PC-9 (cell line): ENCODE results near the gene PLAU. TPM values are rescaled to one million over a fixed set of nuclear protein-coding genes. Genes with fewer than 3 reads are reported as not detected.

Experiments
- BruUV-seq: library from RNA; stranded (reverse); fragments of 400-500 nt; replicated peaks from 2 replicates; lab custom pipeline; 2021; lab: Mats Ljungman, UMichigan
- CTCF ChIA-PET: fragments of 300-600 bp; sonication (Branson Sonifier 250); formaldehyde crosslinking; loops from one replicate; lab custom pipeline; 2022; ENCODE audit warnings: antibody characterized with exemption; lab: Charles Lee
- POLR2A ChIA-PET: fragments of 300-600 bp; sonication (Branson Sonifier 250); formaldehyde crosslinking; loops from one replicate; lab custom pipeline; 2022; ENCODE audit warnings: antibody characterized with exemption; ENCODE audit not compliant: unreplicated experiment; lab: Charles Lee
- DNase-seq, 2 experiments: peaks; one replicate each; pipeline versions ENCODE4 v3.0.0 to v3.0.0-alpha.2; 2015 to 2022; ENCODE audit warnings: mixed read lengths in 1 of 2
- H2AFZ ChIP-seq: fragments of 200-600 bp; sonication (generic); 2 replicates; pipeline ENCODE4 v1.8.1; 2017; ENCODE audit warnings: antibody characterized with exemption
- H3F3A ChIP-seq: fragments of 200-600 bp; sonication (generic); 2 replicates; pipeline ENCODE4 v1.8.1; 2017; ENCODE audit warnings: antibody characterized with exemption, mild to moderate bottlenecking, low read depth; ENCODE audit not compliant: insufficient read depth
- H3K27ac ChIP-seq: fragments of 200-600 bp; sonication (generic); 2 replicates; pipeline ENCODE4 v1.6.1; 2016; ENCODE audit warnings: mixed run types
- H3K27me3 ChIP-seq: fragments of 200-600 bp; sonication (generic); 2 replicates; pipeline ENCODE4 v1.6.1; 2016; ENCODE audit warnings: low read depth, mixed run types; ENCODE audit not compliant: insufficient read depth
- H3K36me3 ChIP-seq: fragments of 200-600 bp; sonication (generic); 2 replicates; pipeline ENCODE4 v1.6.1; 2016; ENCODE audit warnings: low read depth, mixed run types
- H3K4me1 ChIP-seq: fragments of 200-600 bp; sonication (generic); replicated peaks from 2 replicates; pipeline ENCODE4 v1.6.1; 2016; ENCODE audit warnings: mixed run types; ENCODE audit not compliant: insufficient read depth
- H3K4me2 ChIP-seq: fragments of 200-600 bp; sonication (generic); 2 replicates; pipeline ENCODE4 v1.6.1; 2017; ENCODE audit warnings: mixed run types
- H3K4me3 ChIP-seq: fragments of 200-600 bp; sonication (generic); 2 replicates; pipeline ENCODE4 v1.6.1; 2016; ENCODE audit warnings: mixed run types
- H3K79me2 ChIP-seq: fragments of 200-600 bp; sonication (generic); 2 replicates; pipeline ENCODE4 v1.6.1; 2017; ENCODE audit warnings: low read depth, mixed run types
- H3K9me2 ChIP-seq: fragments of 200-600 bp; sonication (generic); 2 replicates; pipeline ENCODE4 v1.8.1; 2017; ENCODE audit warnings: mild to moderate bottlenecking; ENCODE audit not compliant: insufficient read depth
- H3K9me3 ChIP-seq: fragments of 200-600 bp; sonication (generic); 2 replicates; pipeline ENCODE4 v1.8.1; 2016; ENCODE audit warnings: low read depth; ENCODE audit not compliant: insufficient read depth
- H4K20me1 ChIP-seq: fragments of 200-600 bp; sonication (generic); 2 replicates; pipeline ENCODE4 v1.8.1; 2017; ENCODE audit not compliant: insufficient read depth
- CTCF ChIP-seq: fragments of 200-600 bp; sonication (generic); conservative IDR thresholded peaks from 2 replicates; pipeline ENCODE4 v1.6.1; 2017; ENCODE audit warnings: mixed run types, antibody characterized with exemption, mild to moderate bottlenecking, moderate library complexity
- EZH2 ChIP-seq: fragments of 200-600 bp; sonication (generic); IDR thresholded peaks from 2 replicates; pipeline ENCODE4 v1.8.0; 2017; ENCODE audit warnings: antibody characterized with exemption, low read depth
- intact Hi-C: fragments of 100-400 bp; cut with micrococcal nuclease; formaldehyde crosslinking; loops from one replicate; pipeline ENCODE4 v1.10.0; 2022; ENCODE audit not compliant: unreplicated experiment
- total RNA-seq: library from RNA; stranded (reverse); gene quantifications from 2 replicates; pipeline ENCODE4 v1.2.3, GENCODE V29; 2021

PLAU gene
- total RNA-seq, 1 experiment from 2014 or later, result 90.3 TPM

DNA sequence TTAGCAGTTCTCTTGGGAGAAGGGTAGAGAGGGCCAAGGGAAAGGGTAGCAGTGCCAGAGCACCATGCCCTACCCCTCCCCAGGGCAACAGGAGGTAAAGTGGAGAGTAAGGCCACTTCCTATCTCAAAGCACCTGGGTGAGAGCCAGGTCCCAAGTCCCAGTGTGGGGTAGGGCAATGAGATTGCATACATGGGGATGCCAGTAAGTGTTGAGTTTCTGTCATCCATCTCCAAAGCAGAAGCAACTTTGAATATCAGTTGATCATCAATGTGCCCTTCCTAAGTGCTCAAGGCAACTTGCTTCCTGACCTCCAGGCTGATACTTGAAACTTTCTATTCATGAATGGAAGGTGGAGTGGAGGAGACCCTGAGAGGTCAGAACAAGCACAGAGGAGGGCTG is 34.4 kb upstream of the PLAU start:
- peaks cover 58% of the 10 kb centered on the region for H3K4me1 ChIP-seq
- intact Hi-C loops, result loop anchor here (5.0 kb wide), 2 partner anchors 89 to 224 kb away; partner anchors contain the start of gene ZSWIM8
- CTCF ChIA-PET, result interaction anchor here (1.0 kb wide), 1 partner anchor 64 kb away, joined by 3 read pairs; no protein-coding TSS in a partner anchor
- H3K4me3 ChIP-seq, result peak overlapping the region; percentile 39; the same call in 1 of the 2 replicates
- H3K9me3 ChIP-seq, result no peaks in the 10 kb centered on the region
- no peak overlapping the region for H2AFZ ChIP-seq
- no peaks in the 10 kb centered on the region for H3K9me2 ChIP-seq
- BruUV-seq, result TSS peak; percentile 14
- H3K27ac ChIP-seq, result peak overlapping the region; percentile 73
- peaks cover 19% of the 10 kb centered on the region for H3K79me2 ChIP-seq
- H3K27me3 ChIP-seq, result no peaks in the 10 kb centered on the region
- POLR2A ChIA-PET, result interaction anchor here (0.5 to 1.0 kb wide), 4 partner anchors 30 to 946 kb away, joined by 3 to 11 read pairs (median 6); no protein-coding TSS in a partner anchor
- H3K4me2 ChIP-seq, result peak overlapping the region; percentile 77
- TF ChIP-seq EZH2 (no peak), CTCF (no peak)
- H3F3A ChIP-seq, result peaks cover 52% of the 10 kb centered on the region
- peak in 1 of 2 experiments; percentile 56 for DNase-seq
- peaks cover 7% of the 10 kb centered on the region; the same call in 1 of the 2 replicates for H3K36me3 ChIP-seq
- no peaks in the 10 kb centered on the region for H4K20me1 ChIP-seq

- ChIA-PET CTCF (interaction anchor here (0.6 kb wide), 1 partner anchor 40 kb away, joined by 3 read pairs; no protein-coding TSS in a partner anchor), POLR2A (interaction anchor here (0.6 to 1.0 kb wide), 6 partner anchors 11 to 1833 kb away, joined by 3 to 9 read pairs (median 6); no protein-coding TSS in a partner anchor)
- Histone ChIP-seq H3K4me1 (peaks cover 55% of the 10 kb centered on the region), H3K79me2 (peaks cover 18% of the 10 kb centered on the region), H3K4me2 (peak overlapping the region; percentile 77), H3K9me3 (no peaks in the 10 kb centered on the region), H2AFZ (no peak overlapping the region), H3K9me2 (no peaks in the 10 kb centered on the region), H3K36me3 (peaks cover 6% of the 10 kb centered on the region; the same call in 1 of the 2 replicates), H4K20me1 (no peaks in the 10 kb centered on the region), H3K4me3 (peak overlapping the region; percentile 39; the same call in 1 of the 2 replicates), H3F3A (peaks cover 48% of the 10 kb centered on the region), H3K27me3 (no peaks in the 10 kb centered on the region), H3K27ac (peak overlapping the region; percentile 73)
- intact Hi-C loops, result loop anchor here (5.0 kb wide), 2 partner anchors 90 to 225 kb away; partner anchors contain the start of gene ZSWIM8
- peak; percentile 35 to 75 for DNase-seq
- TF ChIP-seq CTCF, result no peak
- no peak for TF ChIP-seq EZH2
- BruUV-seq, result no TSS peak
Observed at GRCh38 chr10:73876971-73877370, 34.0 kb upstream of the PLAU start.

GRCh38 chr10:73877533-73878160 is 33.3 kb upstream of the PLAU start:
- H4K20me1 ChIP-seq, result no peaks in the 10 kb centered on the region
- H3K27ac ChIP-seq, result peak overlapping the region; percentile 73
- no peaks in the 10 kb centered on the region for H3K9me2 ChIP-seq
- ChIA-PET POLR2A (interaction anchor here (0.6 to 1.0 kb wide), 5 partner anchors 10 to 1834 kb away, joined by 4 to 9 read pairs (median 6); no protein-coding TSS in a partner anchor), CTCF (interaction anchor here (0.6 kb wide), 1 partner anchor 40 kb away, joined by 3 read pairs; no protein-coding TSS in a partner anchor)
- H3K9me3 ChIP-seq, result no peaks in the 10 kb centered on the region
- intact Hi-C loops, result loop anchor here (5.0 kb wide), 2 partner anchors 90 to 225 kb away; partner anchors contain the start of gene ZSWIM8
- no peak for DNase-seq
- peaks cover 49% of the 10 kb centered on the region for H3K4me1 ChIP-seq
- H3K79me2 ChIP-seq, result peaks cover 15% of the 10 kb centered on the region
- peaks cover 5% of the 10 kb centered on the region; the same call in 1 of the 2 replicates for H3K36me3 ChIP-seq
- no peak overlapping the region for H2AFZ ChIP-seq
- no TSS peak for BruUV-seq
- peak overlapping the region; percentile 77 for H3K4me2 ChIP-seq
- H3F3A ChIP-seq, result peaks cover 41% of the 10 kb centered on the region
- H3K4me3 ChIP-seq, result no peak overlapping the region
- TF ChIP-seq EZH2 (no peak), CTCF (no peak)
- H3K27me3 ChIP-seq, result no peaks in the 10 kb centered on the region
